Mucosa of rectum (tissue), 2 donors: ENCODE measurements around the gene CASKIN1.
"Not testable (repeated sequence)": the region's sequence is repeated elsewhere in the genome, so short reads cannot be mapped to it uniquely, and the experiment has no call there.

Experiments used
- H3K27ac ChIP-seq, 2 donors: one replicate each; pipeline ENCODE4 v1.7.0; 2013; ENCODE audit warnings: inconsistent platforms in 2 of 2, low read depth in 2 of 2, low read length in 2 of 2
- H3K27me3 ChIP-seq, 2 donors: one replicate each; pipeline ENCODE4 v1.7.0; 2013; ENCODE audit warnings: low read length in 2 of 2; ENCODE audit not compliant: control insufficient read depth in 2 of 2, insufficient read depth in 2 of 2
- H3K36me3 ChIP-seq, 2 donors: one replicate each; pipeline ENCODE4 v1.7.0; 2013; ENCODE audit warnings: low read length in 2 of 2; ENCODE audit not compliant: control insufficient read depth in 2 of 2, insufficient read depth in 2 of 2
- H3K4me1 ChIP-seq, 2 donors: one replicate each; pipeline ENCODE4 v1.7.0; 2013; ENCODE audit warnings: low read length in 2 of 2, mild to moderate bottlenecking in 1 of 2; ENCODE audit not compliant: control insufficient read depth in 2 of 2, insufficient read depth in 2 of 2
- H3K4me3 ChIP-seq, 2 donors: one replicate each; pipeline ENCODE4 v1.7.0; 2013; ENCODE audit warnings: low read length in 2 of 2
- H3K9ac ChIP-seq, 2 donors: one replicate each; pipeline ENCODE4 v1.7.0; 2013; ENCODE audit warnings: low read length in 2 of 2, low read depth in 1 of 2, mild to moderate bottlenecking in 1 of 2
- H3K9me3 ChIP-seq, 2 donors: one replicate each; pipeline ENCODE4 v1.7.0; 2013; ENCODE audit warnings: low read length in 2 of 2; ENCODE audit not compliant: control insufficient read depth in 2 of 2
- donor health status: healthy.
- donor health status: Normal muscosa, but diverticular disease.

The CASKIN1 gene

GRCh38 chr16:2135071-2135470, 61.3 kb downstream of the CASKIN1 start:
- not testable (repeated sequence) for H3K36me3 ChIP-seq, H3K27me3 ChIP-seq, H3K9me3 ChIP-seq
- Histone ChIP-seq H3K27ac (peak overlapping the region; percentile 42 to 48), H3K4me3 (peak overlapping the region; percentile 43 to 48), H3K9ac (peak overlapping the region in 1 of 2 donors; percentile 33), H3K4me1 (peaks cover 0 to 10% of the 10 kb centered on the region in 2 donors)

- not testable (repeated sequence) for H3K4me1 ChIP-seq, H3K9ac ChIP-seq, H3K4me3 ChIP-seq, H3K36me3 ChIP-seq, H3K27me3 ChIP-seq, H3K9me3 ChIP-seq, H3K27ac ChIP-seq
Observed at GRCh38 chr16:2133797-2134196, 62.6 kb downstream of the CASKIN1 start.

GRCh38 chr16:2129890-2130447, 66.4 kb downstream of the CASKIN1 start:
- peaks cover 15 to 25% of the 10 kb centered on the region in 2 donors for H3K4me1 ChIP-seq
- H3K9me3 ChIP-seq, H3K27me3 ChIP-seq, H3K36me3 ChIP-seq, H3K4me3 ChIP-seq, H3K9ac ChIP-seq, H3K27ac ChIP-seq: not testable (repeated sequence)

GRCh38 chr16:2129251-2129650, 67.2 kb downstream of the CASKIN1 start:
- H3K36me3 ChIP-seq, H3K4me3 ChIP-seq, H3K9ac ChIP-seq, H3K9me3 ChIP-seq, H3K27ac ChIP-seq, H3K27me3 ChIP-seq: not testable (repeated sequence)
- peaks cover 15 to 27% of the 10 kb centered on the region in 2 donors for H3K4me1 ChIP-seq

GRCh38 chr16:2127630-2128280, 68.7 kb downstream of the CASKIN1 start:
- Histone ChIP-seq H3K27ac (peak overlapping the region; percentile 72 to 84), H3K4me1 (peaks cover 15 to 28% of the 10 kb centered on the region in 2 donors)
- not testable (repeated sequence) for H3K27me3 ChIP-seq, H3K36me3 ChIP-seq, H3K9me3 ChIP-seq, H3K9ac ChIP-seq, H3K4me3 ChIP-seq
